IPS-18a (cell line): ENCODE measurements around the gene FOLR2.

Source experiments
- H3K27ac ChIP-seq: one replicate; pipeline ENCODE4 v1.5.1; 2013; ENCODE audit warnings: low read length
- H3K27me3 ChIP-seq: one replicate; pipeline ENCODE4 v1.6.1; 2013; ENCODE audit warnings: mild to moderate bottlenecking, low read length; ENCODE audit not compliant: control insufficient read depth, insufficient read depth
- H3K36me3 ChIP-seq: one replicate; pipeline ENCODE4 v1.6.1; 2013; ENCODE audit warnings: low read depth, low read length; ENCODE audit not compliant: control insufficient read depth
- H3K4me1 ChIP-seq: one replicate; pipeline ENCODE4 v1.6.1; 2013; ENCODE audit warnings: low read depth, low read length; ENCODE audit not compliant: control insufficient read depth
- H3K4me3 ChIP-seq: one replicate; pipeline ENCODE4 v1.5.1; 2013; ENCODE audit warnings: low read length
- H3K9ac ChIP-seq: one replicate; pipeline ENCODE4 v1.6.1; 2013; ENCODE audit warnings: mild to moderate bottlenecking, low read length, moderate library complexity
- H3K9me3 ChIP-seq: one replicate; pipeline ENCODE4 v1.6.1; 2013; ENCODE audit warnings: low read depth, low read length; ENCODE audit not compliant: control insufficient read depth

FOLR2 gene

DNA sequence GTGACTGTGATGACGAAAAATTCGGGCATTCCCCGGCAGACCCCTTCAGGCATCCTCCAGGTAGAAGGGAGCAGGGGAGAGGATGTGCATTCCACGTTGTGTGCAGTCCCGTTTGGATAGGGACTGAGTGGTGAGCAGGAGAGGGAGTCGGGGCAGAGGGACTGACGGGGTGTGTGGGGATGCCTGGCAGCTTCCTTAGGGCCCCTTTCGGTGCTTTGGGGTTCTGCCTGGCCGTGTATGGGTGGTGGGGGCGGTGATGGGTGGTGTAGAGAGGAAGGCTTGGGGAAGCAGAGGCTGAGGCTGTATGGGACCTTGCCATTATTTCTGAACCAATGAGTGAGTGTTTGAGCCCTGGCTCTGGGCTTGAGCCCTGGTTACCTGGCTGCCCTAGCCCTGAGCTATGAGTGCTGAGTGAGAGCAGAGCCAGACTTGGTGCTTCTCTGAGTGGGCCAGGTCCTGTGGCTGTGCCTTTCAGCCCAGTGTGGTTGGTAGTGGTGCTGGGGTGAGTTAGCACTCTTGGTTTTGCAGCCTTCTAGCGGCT, 8.9 kb downstream of the FOLR2 start:
- Histone ChIP-seq H3K36me3 (peaks cover 19% of the 10 kb centered on the region), H3K9ac (peak overlapping the region; percentile 86), H3K4me3 (peak overlapping the region; percentile 91), H3K27ac (no peak overlapping the region), H3K9me3 (no peaks in the 10 kb centered on the region), H3K4me1 (peaks cover 23% of the 10 kb centered on the region), H3K27me3 (peaks cover 6% of the 10 kb centered on the region)

DNA sequence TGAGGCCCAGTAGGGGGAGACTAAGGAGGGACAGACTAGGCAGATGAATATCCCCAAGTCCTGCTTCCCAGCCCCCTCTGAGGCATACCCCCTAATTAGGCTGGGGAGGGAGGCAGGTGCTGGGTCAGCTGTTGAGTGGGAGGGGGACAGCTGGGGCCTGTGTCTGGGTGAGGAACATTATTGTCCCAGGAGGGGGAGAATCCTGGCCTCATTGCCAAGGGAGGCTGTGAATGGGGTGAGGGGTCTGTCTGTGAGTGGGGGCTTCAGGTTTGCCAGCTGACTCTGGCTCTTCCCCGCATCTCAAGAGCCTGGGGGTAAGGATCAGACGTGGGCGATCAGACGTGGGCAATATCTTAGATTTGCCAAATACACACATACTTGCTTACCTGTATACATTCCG, 10.1 kb downstream of the FOLR2 start:
- no peaks in the 10 kb centered on the region for H3K9me3 ChIP-seq
- peaks cover 32% of the 10 kb centered on the region for H3K36me3 ChIP-seq
- H3K4me3 ChIP-seq: no peak overlapping the region
- H3K9ac ChIP-seq: no peak overlapping the region
- peaks cover 23% of the 10 kb centered on the region for H3K4me1 ChIP-seq
- no peak overlapping the region for H3K27ac ChIP-seq
- H3K27me3 ChIP-seq: peaks cover 6% of the 10 kb centered on the region

DNA sequence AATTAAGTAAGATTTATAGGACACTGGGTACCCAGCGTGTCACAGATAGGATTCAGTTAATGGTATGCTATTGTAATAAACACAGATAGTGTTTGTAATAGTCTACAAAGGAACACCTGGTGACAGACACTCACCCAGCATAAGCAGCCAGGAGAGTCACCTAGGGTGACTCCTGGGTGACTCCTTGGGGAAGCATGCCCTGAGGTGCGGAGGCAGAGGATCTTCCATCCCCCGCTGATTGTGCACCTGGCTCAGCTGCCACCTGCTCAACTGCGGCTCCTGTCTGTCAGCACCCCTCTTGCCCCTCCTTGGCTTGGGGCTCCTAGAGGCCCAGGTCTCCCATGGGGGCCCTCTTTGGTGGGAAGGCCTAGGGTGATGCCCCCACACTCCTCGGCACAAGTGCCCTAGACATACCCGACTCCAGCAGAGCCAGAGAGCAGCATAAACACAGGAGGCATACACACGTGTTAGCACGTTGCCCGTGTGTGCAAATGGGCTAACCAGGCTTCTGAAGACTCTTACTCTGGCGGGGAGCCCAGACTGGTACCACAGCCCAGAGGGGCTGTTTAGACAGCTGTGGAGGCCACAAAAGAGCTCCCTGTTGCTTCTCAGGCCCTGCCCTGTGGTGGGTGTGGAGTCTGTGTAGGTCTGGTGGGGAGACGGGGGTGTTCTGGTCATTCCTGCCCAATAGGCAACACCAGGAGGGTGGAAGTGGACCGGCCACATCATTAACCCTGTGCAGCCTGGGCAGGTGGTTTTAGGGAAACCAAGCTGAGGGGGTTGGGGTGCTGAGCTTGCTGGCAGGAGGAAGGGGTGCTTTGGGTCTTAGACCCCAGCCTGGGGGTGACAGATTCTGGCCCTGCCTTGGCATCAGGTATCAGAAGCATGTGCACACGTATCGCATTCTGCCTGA, 11.0 kb downstream of the FOLR2 start:
- no peak overlapping the region for H3K9ac ChIP-seq
- peaks cover 14% of the 10 kb centered on the region for H3K4me1 ChIP-seq
- peaks cover 40% of the 10 kb centered on the region for H3K36me3 ChIP-seq
- peaks cover 6% of the 10 kb centered on the region for H3K27me3 ChIP-seq
- H3K27ac ChIP-seq: no peak overlapping the region
- no peaks in the 10 kb centered on the region for H3K9me3 ChIP-seq
- H3K4me3 ChIP-seq: no peak overlapping the region

DNA sequence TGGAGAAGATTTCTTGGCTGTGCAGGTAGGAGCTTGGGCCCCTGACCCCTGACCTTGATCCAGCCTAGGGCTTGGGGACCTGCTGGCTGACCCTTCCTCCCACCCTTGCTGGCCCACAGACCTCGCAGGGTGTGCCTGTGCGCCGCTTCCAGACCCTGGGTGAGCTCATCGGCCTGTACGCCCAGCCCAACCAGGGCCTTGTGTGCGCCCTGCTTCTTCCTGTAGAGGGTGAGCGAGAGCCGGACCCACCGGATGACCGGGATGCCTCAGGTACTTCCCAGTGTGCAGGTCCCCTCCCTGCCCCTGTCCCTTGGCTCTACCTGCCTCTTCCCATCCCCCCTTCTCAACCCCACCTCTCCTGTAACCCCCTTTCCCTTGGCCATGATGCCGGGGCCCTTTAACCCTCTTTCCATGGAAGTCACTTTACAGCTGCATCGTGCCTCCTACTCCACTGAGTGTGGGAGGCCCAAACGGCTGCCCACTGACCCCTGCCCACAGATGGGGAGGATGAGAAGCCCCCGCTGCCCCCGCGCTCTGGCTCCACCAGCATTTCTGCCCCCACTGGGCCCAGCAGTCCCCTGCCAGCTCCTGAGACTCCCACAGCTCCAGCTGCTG, 11.7 kb downstream of the FOLR2 start:
- Histone ChIP-seq H3K9ac (no peak overlapping the region), H3K36me3 (peaks cover 47% of the 10 kb centered on the region), H3K9me3 (no peaks in the 10 kb centered on the region), H3K27me3 (peaks cover 6% of the 10 kb centered on the region), H3K27ac (no peak overlapping the region), H3K4me3 (no peak overlapping the region), H3K4me1 (peaks cover 11% of the 10 kb centered on the region)

DNA sequence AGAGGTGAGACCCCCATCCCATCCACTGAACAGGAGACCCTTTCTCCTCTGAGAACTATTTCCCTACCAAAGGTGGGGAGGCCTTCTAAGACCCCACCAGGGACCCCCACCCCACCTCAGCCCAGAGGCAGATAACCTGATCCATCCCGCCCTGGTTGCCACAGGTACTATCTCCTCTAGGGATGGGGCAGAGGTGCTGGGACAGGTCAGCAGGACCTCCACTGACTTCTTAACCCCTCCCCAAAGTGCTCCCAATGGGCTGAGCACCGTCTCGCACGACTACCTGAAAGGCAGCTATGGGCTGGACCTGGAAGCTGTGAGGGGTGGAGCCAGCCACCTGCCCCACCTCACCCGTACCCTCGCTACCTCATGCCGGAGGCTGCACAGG, 12.2 kb downstream of the FOLR2 start:
- Histone ChIP-seq H3K27me3 (peaks cover 6% of the 10 kb centered on the region), H3K4me1 (peaks cover 11% of the 10 kb centered on the region), H3K36me3 (peaks cover 52% of the 10 kb centered on the region), H3K9ac (no peak overlapping the region), H3K9me3 (no peaks in the 10 kb centered on the region), H3K4me3 (no peak overlapping the region), H3K27ac (no peak overlapping the region)

DNA sequence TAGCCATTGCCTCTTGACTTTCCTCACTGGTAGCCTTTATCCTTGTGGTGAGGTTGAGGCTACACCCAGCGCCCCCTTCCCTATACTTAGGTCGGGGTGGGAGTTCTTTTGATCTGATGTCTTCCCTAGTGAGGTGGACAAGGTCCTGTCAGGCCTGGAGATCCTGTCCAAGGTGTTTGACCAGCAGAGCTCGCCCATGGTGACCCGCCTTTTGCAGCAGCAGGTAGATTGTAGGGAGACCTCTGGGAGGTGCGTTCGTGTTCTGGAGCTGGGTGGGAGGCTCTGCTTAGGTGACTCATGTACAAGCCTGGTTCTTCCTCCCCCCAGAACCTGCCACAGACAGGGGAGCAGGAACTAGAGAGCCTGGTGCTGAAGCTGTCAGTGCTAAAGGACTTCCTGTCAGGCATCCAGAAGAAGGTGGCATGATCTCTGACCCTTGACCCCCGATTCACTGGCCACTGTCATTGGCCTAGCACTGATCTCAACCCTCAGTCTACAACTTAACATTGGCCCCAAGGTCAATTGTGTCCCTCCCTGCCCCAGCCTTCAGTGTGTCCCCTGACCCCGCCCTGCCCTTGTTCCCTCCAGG, 12.8 kb downstream of the FOLR2 start:
- Histone ChIP-seq H3K36me3 (peaks cover 58% of the 10 kb centered on the region), H3K9ac (no peak overlapping the region), H3K27ac (no peak overlapping the region), H3K9me3 (no peaks in the 10 kb centered on the region), H3K27me3 (peaks cover 6% of the 10 kb centered on the region), H3K4me1 (peaks cover 11% of the 10 kb centered on the region), H3K4me3 (no peak overlapping the region)

DNA sequence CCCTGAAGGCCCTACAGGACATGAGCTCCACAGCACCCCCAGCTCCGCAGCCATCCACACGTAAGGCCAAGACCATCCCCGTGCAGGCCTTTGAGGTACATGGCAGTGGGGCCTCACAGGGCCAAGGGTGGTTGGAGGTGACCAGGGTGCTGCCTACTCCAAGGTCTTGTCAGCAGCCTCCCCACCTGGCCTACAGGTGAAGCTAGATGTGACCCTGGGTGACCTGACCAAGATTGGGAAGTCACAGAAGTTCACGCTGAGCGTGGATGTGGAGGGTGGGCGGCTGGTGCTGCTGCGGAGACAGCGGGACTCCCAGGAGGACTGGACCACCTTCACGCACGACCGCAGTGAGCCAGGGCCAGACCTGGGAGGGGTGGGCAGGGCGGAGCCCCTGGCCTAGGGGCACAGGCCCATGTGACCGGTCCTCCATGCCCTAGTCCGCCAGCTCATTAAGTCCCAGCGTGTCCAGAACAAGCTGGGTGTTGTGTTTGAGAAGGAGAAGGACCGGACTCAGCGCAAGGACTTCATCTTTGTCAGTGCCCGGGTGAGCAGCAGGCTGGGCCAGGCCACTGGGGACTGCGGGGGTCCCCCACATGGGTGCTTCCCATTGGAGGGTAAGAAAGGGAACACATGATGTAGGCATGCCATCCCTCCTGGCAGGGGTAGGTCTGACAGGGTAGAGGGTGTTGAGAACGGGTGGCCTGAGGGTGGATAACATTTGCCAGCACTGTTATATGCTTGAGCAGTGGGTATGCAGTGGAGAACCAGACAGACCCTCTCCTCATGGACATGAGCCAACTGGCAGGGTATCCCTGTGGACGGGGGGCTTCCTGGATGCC, 13.6 kb downstream of the FOLR2 start:
- Histone ChIP-seq H3K36me3 (peaks cover 65% of the 10 kb centered on the region), H3K4me1 (peaks cover 11% of the 10 kb centered on the region), H3K27ac (no peak overlapping the region), H3K27me3 (peaks cover 6% of the 10 kb centered on the region), H3K9me3 (no peaks in the 10 kb centered on the region), H3K9ac (no peak overlapping the region), H3K4me3 (no peak overlapping the region)

DNA sequence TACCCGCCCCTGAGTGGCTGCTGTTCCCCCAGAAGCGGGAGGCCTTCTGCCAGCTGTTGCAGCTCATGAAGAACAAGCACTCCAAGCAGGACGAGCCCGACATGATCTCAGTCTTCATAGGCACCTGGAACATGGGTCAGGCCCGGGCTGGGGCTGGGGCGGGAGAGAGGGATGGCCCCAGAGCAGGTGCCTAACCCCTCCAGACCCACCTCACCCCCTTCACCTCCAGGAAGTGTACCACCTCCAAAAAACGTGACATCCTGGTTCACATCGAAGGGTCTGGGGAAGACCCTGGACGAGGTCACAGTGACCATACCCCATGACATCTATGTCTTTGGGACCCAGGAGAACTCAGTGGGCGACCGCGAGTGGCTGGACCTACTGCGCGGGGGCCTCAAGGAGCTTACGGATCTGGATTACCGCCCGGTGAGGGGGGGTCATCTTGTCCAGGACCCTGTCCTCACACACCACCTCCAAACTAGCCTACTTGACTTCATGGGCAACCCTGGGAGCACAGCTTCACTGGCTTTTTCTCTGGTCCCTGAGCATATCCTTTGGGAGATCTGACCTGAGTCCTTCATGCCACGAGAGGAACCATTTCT, 14.3 kb downstream of the FOLR2 start:
- H3K27ac ChIP-seq: no peak overlapping the region
- no peak overlapping the region for H3K4me3 ChIP-seq
- H3K4me1 ChIP-seq: peaks cover 5% of the 10 kb centered on the region
- no peaks in the 10 kb centered on the region for H3K9me3 ChIP-seq
- no peak overlapping the region for H3K9ac ChIP-seq
- H3K36me3 ChIP-seq: peaks cover 71% of the 10 kb centered on the region
- H3K27me3 ChIP-seq: no peaks in the 10 kb centered on the region

DNA sequence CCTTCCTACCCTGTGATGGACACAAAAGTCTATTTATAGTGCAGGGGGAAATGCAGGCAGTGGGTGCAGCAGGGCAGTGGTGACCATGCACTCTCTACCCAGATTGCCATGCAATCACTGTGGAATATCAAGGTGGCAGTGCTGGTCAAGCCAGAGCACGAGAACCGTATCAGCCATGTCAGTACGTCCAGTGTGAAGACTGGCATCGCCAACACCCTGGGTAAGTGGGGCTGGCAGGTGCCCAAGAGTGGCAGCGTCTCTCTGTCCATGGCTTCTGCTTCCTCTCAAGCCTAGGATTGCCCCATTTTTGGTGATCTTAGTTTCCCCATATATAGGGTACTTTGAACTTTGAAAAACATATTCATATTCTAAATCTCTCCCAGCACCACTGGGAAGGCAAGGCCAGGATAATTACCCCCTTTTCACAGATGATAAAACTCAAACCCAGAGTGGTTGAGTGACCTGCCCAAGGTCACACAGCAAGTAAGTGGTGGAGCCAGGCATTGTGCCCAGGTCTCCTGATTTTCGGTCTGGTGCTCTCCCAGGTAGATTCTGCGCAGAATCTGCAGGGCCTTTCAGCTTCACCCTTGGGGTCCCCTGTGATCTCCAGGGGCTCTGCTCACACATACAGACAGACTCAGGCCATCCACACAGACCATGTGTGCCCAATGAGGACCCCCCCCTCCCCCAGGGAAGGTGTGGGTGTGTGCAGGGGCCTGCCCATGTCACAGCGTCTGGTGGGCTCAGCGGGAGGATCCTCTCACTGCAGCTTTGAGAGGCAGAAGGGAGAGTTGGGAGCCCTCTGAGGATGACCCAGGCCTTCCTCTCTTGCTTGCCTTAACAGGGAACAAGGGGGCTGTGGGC, 15.0 kb downstream of the FOLR2 start:
- no peaks in the 10 kb centered on the region for H3K9me3 ChIP-seq
- peaks cover 78% of the 10 kb centered on the region for H3K36me3 ChIP-seq
- H3K9ac ChIP-seq: no peak overlapping the region
- H3K4me3 ChIP-seq: no peak overlapping the region
- H3K27ac ChIP-seq: no peak overlapping the region
- peaks cover under 1% of the 10 kb centered on the region for H3K4me1 ChIP-seq
- H3K27me3 ChIP-seq: no peaks in the 10 kb centered on the region
